Suprapubic skin (tissue), 4 donors: Measurements from ENCODE around the gene TMPRSS11D.

Experiments
- CTCF ChIP-seq, 2 donors: fragments of 200-600 bp in 1 of 2; fragments of 450-650 bp in 1 of 2; sonication (generic) in 1 of 2; IDR thresholded peaks; one replicate each; pipeline ENCODE4 v1.5.1; 2016 to 2019; ENCODE audit warnings: antibody characterized with exemption in 2 of 2, mild to moderate bottlenecking in 1 of 2, moderate library complexity in 1 of 2
- EP300 ChIP-seq: sonication (generic); formaldehyde crosslinking; IDR thresholded peaks from one replicate; pipeline ENCODE4 v1.6.1; 2017; ENCODE audit warnings: antibody characterized with exemption
- POLR2A ChIP-seq, 2 donors: fragments of 450-650 bp; IDR thresholded peaks; one replicate each; pipeline ENCODE4 v1.6.1; 2017; ENCODE audit warnings: antibody characterized with exemption in 2 of 2, mild to moderate bottlenecking in 2 of 2, moderate library complexity in 2 of 2
- POLR2AphosphoS5 ChIP-seq, 3 donors: sonication (generic); formaldehyde crosslinking; IDR thresholded peaks; one replicate each; pipeline ENCODE4 v1.6.1; 2017; ENCODE audit warnings: antibody characterized with exemption in 3 of 3

GRCh38 chr4:67928546-67928945 lies 44.7 kb upstream of the TMPRSS11D start:
- TF ChIP-seq CTCF (IDR thresholded peaks at IDR 0.05) (no peak), POLR2A (IDR thresholded peaks at IDR 0.05) (no peak), EP300 (no peak), POLR2AphosphoS5 (IDR thresholded peaks at IDR 0.05) (no peak)
